Breast epithelium (tissue), 3 donors: Measurements from ENCODE around the gene LOXL3.

Experiments
- POLR2A ChIP-seq: fragments of 450-650 bp; IDR thresholded peaks from one replicate; pipeline ENCODE4 v1.6.1; 2016; ENCODE audit warnings: antibody characterized with exemption, mild to moderate bottlenecking, moderate library complexity
- TF ChIP-seq, protein P1 (sequence below), 3 donors: fragments of 450-650 bp; IDR thresholded peaks; one replicate each; pipeline ENCODE4 v1.5.1; 2016 to 2017; ENCODE audit warnings: antibody characterized with exemption in 3 of 3, mild to moderate bottlenecking in 3 of 3, moderate library complexity in 3 of 3

DNA sequence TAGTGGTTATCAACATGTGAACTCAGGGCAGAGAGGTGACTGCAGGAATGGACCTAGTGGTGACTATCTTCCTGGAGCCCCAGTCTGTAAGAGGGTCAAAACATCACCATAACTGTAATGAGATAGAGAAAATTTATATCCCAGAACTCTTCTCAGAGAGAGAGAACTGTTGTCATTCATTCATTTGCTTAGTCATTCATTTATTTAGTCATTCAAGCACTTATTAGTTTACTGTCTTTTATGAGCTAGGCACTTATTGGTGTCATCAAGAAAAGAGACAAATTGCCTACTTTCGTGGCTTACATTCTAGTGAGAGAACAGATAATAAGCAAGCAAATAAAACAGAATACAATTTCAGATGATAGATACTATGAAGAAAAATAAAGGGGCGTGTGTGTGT is 34.9 kb upstream of the LOXL3 start:
- no peak for TF ChIP-seq POLR2A
- TF ChIP-seq, protein P1, sequence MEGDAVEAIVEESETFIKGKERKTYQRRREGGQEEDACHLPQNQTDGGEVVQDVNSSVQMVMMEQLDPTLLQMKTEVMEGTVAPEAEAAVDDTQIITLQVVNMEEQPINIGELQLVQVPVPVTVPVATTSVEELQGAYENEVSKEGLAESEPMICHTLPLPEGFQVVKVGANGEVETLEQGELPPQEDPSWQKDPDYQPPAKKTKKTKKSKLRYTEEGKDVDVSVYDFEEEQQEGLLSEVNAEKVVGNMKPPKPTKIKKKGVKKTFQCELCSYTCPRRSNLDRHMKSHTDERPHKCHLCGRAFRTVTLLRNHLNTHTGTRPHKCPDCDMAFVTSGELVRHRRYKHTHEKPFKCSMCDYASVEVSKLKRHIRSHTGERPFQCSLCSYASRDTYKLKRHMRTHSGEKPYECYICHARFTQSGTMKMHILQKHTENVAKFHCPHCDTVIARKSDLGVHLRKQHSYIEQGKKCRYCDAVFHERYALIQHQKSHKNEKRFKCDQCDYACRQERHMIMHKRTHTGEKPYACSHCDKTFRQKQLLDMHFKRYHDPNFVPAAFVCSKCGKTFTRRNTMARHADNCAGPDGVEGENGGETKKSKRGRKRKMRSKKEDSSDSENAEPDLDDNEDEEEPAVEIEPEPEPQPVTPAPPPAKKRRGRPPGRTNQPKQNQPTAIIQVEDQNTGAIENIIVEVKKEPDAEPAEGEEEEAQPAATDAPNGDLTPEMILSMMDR (IDR thresholded peaks at IDR 0.05), result no peak
